H9 (cell line): ENCODE data around the gene CHMP3. TPM values are rescaled to one million over a fixed set of nuclear protein-coding genes. Genes with fewer than 3 reads are reported as not detected.

Experiments
- DNase-seq: peaks from one replicate; pipeline ENCODE4 v3.0.0-alpha.2; 2017
- H2AFZ ChIP-seq: one replicate; pipeline ENCODE4 v1.6.1; 2013; ENCODE audit warnings: mild to moderate bottlenecking, low read length, control low read depth, moderate library complexity
- H2AK5ac ChIP-seq: 2 replicates; pipeline ENCODE4 v1.6.1; 2013; ENCODE audit warnings: low read length, control low read depth, mixed read lengths; ENCODE audit not compliant: insufficient read length
- H2BK120ac ChIP-seq: one replicate; pipeline ENCODE4 v1.6.1; 2013; ENCODE audit warnings: low read depth, mild to moderate bottlenecking, low read length, control low read depth, inconsistent platforms; ENCODE audit not compliant: poor library complexity, severe bottlenecking
- H2BK12ac ChIP-seq: 2 replicates; pipeline ENCODE4 v1.6.1; 2013; ENCODE audit warnings: low read length, control low read depth, mixed read lengths, low read depth; ENCODE audit not compliant: insufficient read length
- H2BK15ac ChIP-seq: 2 replicates; pipeline ENCODE4 v1.6.1; 2013; ENCODE audit warnings: low read depth, low read length, control low read depth
- H2BK20ac ChIP-seq: one replicate; pipeline ENCODE4 v1.6.1; 2013; ENCODE audit warnings: low read depth, mild to moderate bottlenecking, low read length, control low read depth, inconsistent platforms; ENCODE audit not compliant: poor library complexity, severe bottlenecking
- H2BK5ac ChIP-seq: 2 replicates; pipeline ENCODE4 v1.6.1; 2013; ENCODE audit warnings: low read length, control low read depth, mixed read lengths; ENCODE audit not compliant: insufficient read length
- H3K14ac ChIP-seq: 2 replicates; pipeline ENCODE4 v1.6.1; 2013; ENCODE audit warnings: low read length, control low read depth; ENCODE audit not compliant: insufficient read depth
- H3K18ac ChIP-seq: 2 replicates; pipeline ENCODE4 v1.6.1; 2013; ENCODE audit warnings: low read depth, mild to moderate bottlenecking, mixed read lengths, low read length, control low read depth; ENCODE audit not compliant: insufficient read length
- H3K23ac ChIP-seq: 2 replicates; pipeline ENCODE4 v1.6.1; 2013; ENCODE audit warnings: low read length, control low read depth, mixed read lengths, low read depth; ENCODE audit not compliant: insufficient read length
- H3K23me2 ChIP-seq: 2 replicates; pipeline ENCODE4 v1.6.1; 2013; ENCODE audit warnings: low read depth, mild to moderate bottlenecking, mixed read lengths, low read length, control low read depth; ENCODE audit not compliant: insufficient read length, poor library complexity, severe bottlenecking
- H3K27ac ChIP-seq: 2 replicates; pipeline ENCODE4 v1.5.1; 2013; ENCODE audit warnings: low read length, control low read depth, mixed read lengths, low read depth; ENCODE audit not compliant: insufficient read length
- H3K27me3 ChIP-seq: 2 replicates; pipeline ENCODE4 v1.6.1; 2013; ENCODE audit warnings: low read length, control low read depth, inconsistent platforms; ENCODE audit not compliant: insufficient read depth
- H3K4ac ChIP-seq: 2 replicates; pipeline ENCODE4 v1.6.1; 2013; ENCODE audit warnings: low read depth, mild to moderate bottlenecking, control low read depth, inconsistent platforms, low read length, moderate library complexity
- H3K4me1 ChIP-seq: 2 replicates; pipeline ENCODE4 v1.6.1; 2013; ENCODE audit warnings: low read length, control low read depth, inconsistent platforms; ENCODE audit not compliant: insufficient read depth
- H3K4me2 ChIP-seq: 2 replicates; pipeline ENCODE4 v1.6.1; 2013; ENCODE audit warnings: low read length, control low read depth, mixed read lengths; ENCODE audit not compliant: insufficient read length, insufficient read depth
- H3K56ac ChIP-seq: 2 replicates; pipeline ENCODE4 v1.6.1; 2013; ENCODE audit warnings: low read depth, mild to moderate bottlenecking, mixed read lengths, low read length, control low read depth; ENCODE audit not compliant: insufficient read length
- H3K79me1 ChIP-seq: 2 replicates; pipeline ENCODE4 v1.6.1; 2013; ENCODE audit warnings: low read depth, mild to moderate bottlenecking, moderate library complexity, low read length, control low read depth, inconsistent platforms; ENCODE audit not compliant: insufficient read depth, poor library complexity, severe bottlenecking
- H3K79me2 ChIP-seq: 2 replicates; pipeline ENCODE4 v1.6.1; 2013; ENCODE audit warnings: low read length, control low read depth, inconsistent platforms; ENCODE audit not compliant: insufficient read depth
- H3K9ac ChIP-seq: 2 replicates; pipeline ENCODE4 v1.6.1; 2013; ENCODE audit warnings: low read length, control low read depth, mixed read lengths; ENCODE audit not compliant: insufficient read length; ENCODE audit errors: extremely low read depth
- H3K9me3 ChIP-seq: one replicate; pipeline ENCODE4 v1.6.1; 2013; ENCODE audit warnings: low read depth, low read length, inconsistent platforms; ENCODE audit not compliant: control insufficient read depth
- H3T11ph ChIP-seq: one replicate; pipeline ENCODE4 v1.6.1; 2013; ENCODE audit warnings: mild to moderate bottlenecking, low read length, control low read depth, inconsistent platforms
- H4K20me1 ChIP-seq: one replicate; pipeline ENCODE4 v1.6.1; 2013; ENCODE audit not compliant: control insufficient read depth, insufficient read length, insufficient read depth
- H4K5ac ChIP-seq: 2 replicates; pipeline ENCODE4 v1.6.1; 2013; ENCODE audit warnings: low read depth, mild to moderate bottlenecking, mixed read lengths, low read length, control low read depth; ENCODE audit not compliant: insufficient read length
- H4K8ac ChIP-seq: replicated peaks from 2 replicates; pipeline ENCODE4 v1.6.1; 2013; ENCODE audit warnings: low read length, control low read depth, mixed read lengths, low read depth; ENCODE audit not compliant: insufficient read length
- H4K91ac ChIP-seq: 2 replicates; pipeline ENCODE4 v1.6.1; 2013; ENCODE audit warnings: low read depth, mild to moderate bottlenecking, moderate library complexity, mixed read lengths, low read length, control low read depth; ENCODE audit not compliant: insufficient read length
- H3K27ac Mint-ChIP-seq, 3 experiments: 2 replicates in 2 of 3; 3 replicates in 1 of 3; pipeline ENCODE4 v1.8.0; 2020 to 2021; ENCODE audit warnings: mixed read lengths in 3 of 3, mild to moderate bottlenecking in 1 of 3, moderate library complexity in 1 of 3
- H3K27me3 Mint-ChIP-seq: 2 replicates; pipeline ENCODE4 v1.8.0; 2021; ENCODE audit warnings: low read depth, mild to moderate bottlenecking, moderate library complexity, mixed read lengths
- H3K36me3 Mint-ChIP-seq, 3 experiments: 2 replicates in 2 of 3; 3 replicates in 1 of 3; pipeline ENCODE4 v1.8.0; 2020 to 2021; ENCODE audit warnings: low read depth in 3 of 3, mixed read lengths in 3 of 3; ENCODE audit not compliant: insufficient read depth in 1 of 3
- H3K4me1 Mint-ChIP-seq, 2 experiments: 2 replicates each; pipeline ENCODE4 v1.8.0; 2020; ENCODE audit warnings: mixed read lengths in 2 of 2
- H3K4me3 Mint-ChIP-seq, 2 experiments: 2 replicates in 1 of 2; 3 replicates in 1 of 2; pipeline ENCODE4 v1.8.0; 2020 to 2021; ENCODE audit warnings: mild to moderate bottlenecking in 2 of 2, mixed read lengths in 2 of 2, moderate library complexity in 1 of 2
- H3K9me3 Mint-ChIP-seq, 2 experiments: 2 replicates in 1 of 2; 3 replicates in 1 of 2; pipeline ENCODE4 v1.8.0; 2020; ENCODE audit warnings: mild to moderate bottlenecking in 2 of 2, mixed read lengths in 2 of 2, moderate library complexity in 1 of 2
- total RNA-seq: library from RNA; stranded (reverse); gene quantifications from 2 replicates; pipeline ENCODE4 v1.2.1, GENCODE V29; 2021
- TF ChIP-seq, protein P1 (sequence below): fragments of 200-600 bp; sonication (generic); conservative IDR thresholded peaks from 3 replicates; pipeline ENCODE4 v1.8.0; 2021; ENCODE audit warnings: antibody characterized with exemption, mild to moderate bottlenecking

CHMP3 gene
- total RNA-seq, 1 experiment from 2014 or later = 28.8 TPM

DNA sequence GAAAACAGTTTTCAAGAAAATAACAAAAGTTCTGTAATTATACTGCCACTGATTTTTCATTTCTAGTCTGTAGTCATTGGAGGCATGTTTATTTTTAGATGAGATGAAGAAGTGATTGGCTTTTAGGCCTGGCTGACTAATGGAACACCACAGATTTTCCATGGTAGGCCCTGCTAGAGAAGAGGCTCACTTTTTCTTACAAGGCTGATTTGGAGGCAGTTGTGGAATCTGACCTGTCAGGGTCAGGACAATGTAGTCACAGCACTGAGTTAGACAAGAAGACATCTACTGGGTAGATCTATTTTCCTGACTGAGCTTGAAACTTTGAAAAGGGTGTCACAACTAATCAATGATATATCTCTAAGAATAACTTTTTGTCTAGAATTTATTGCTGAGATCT, 78.1 kb downstream of the CHMP3 start:
- Histone ChIP-seq H2BK12ac (no peak overlapping the region), H2BK15ac (no peak overlapping the region), H2AK5ac (no peak overlapping the region), H3K27ac (no peak overlapping the region), H3K9me3 (no peaks in the 10 kb centered on the region), H2BK20ac (no peak overlapping the region), H3K18ac (no peak overlapping the region), H3K79me1 (no peaks in the 10 kb centered on the region), H3K4ac (no peak overlapping the region), H3K23me2 (no peaks in the 10 kb centered on the region), H3T11ph (no peak overlapping the region), H2BK5ac (no peak overlapping the region), H3K56ac (no peak overlapping the region), H4K8ac (no peak overlapping the region), H4K5ac (no peak overlapping the region), H3K27me3 (no peaks in the 10 kb centered on the region), H3K79me2 (no peaks in the 10 kb centered on the region), H2BK120ac (no peak overlapping the region), H3K4me2 (no peak overlapping the region), H3K9ac (no peak overlapping the region), H2AFZ (no peak overlapping the region), H3K14ac (no peak overlapping the region), H4K91ac (no peak overlapping the region), H3K23ac (no peak overlapping the region), H4K20me1 (no peaks in the 10 kb centered on the region), H3K4me1 (no peaks in the 10 kb centered on the region)
- DNase-seq = no peak
- TF ChIP-seq, protein P1, sequence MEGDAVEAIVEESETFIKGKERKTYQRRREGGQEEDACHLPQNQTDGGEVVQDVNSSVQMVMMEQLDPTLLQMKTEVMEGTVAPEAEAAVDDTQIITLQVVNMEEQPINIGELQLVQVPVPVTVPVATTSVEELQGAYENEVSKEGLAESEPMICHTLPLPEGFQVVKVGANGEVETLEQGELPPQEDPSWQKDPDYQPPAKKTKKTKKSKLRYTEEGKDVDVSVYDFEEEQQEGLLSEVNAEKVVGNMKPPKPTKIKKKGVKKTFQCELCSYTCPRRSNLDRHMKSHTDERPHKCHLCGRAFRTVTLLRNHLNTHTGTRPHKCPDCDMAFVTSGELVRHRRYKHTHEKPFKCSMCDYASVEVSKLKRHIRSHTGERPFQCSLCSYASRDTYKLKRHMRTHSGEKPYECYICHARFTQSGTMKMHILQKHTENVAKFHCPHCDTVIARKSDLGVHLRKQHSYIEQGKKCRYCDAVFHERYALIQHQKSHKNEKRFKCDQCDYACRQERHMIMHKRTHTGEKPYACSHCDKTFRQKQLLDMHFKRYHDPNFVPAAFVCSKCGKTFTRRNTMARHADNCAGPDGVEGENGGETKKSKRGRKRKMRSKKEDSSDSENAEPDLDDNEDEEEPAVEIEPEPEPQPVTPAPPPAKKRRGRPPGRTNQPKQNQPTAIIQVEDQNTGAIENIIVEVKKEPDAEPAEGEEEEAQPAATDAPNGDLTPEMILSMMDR = no peak
- Mint-ChIP-seq H3K27me3 (no peaks in the 10 kb centered on the region), H3K36me3 (peaks cover 51 to 91% (median 88%) of the 10 kb centered on the region in 3 experiments), H3K9me3 (no peaks in the 10 kb centered on the region), H3K4me3 (no peak overlapping the region), H3K27ac (no peak overlapping the region), H3K4me1 (no peaks in the 10 kb centered on the region)
